ENCODE data around the gene LEUTX. TPM values are rescaled to one million over a fixed set of nuclear protein-coding genes. Genes with fewer than 3 reads are reported as not detected.
A peak's percentile ranks its signal among the peaks of the same experiment; 100 is the strongest.

LEUTX gene
- total RNA-seq, 1 donor from 2014 or later, result not detected

GRCh38 chr19:39818626-39819097 is 40.0 kb downstream of the LEUTX start:
- intact Hi-C loops (cut with DNase I), result no loop called here
- no peak for TF ChIP-seq CTCF (IDR thresholded peaks at IDR 0.05)
- DNase-seq (no peak), ATAC-seq (no peak)
- Histone ChIP-seq H3K27ac (no peak overlapping the region), H3K27me3 (no peaks in the 10 kb centered on the region), H3K9me3 (no peaks in the 10 kb centered on the region), H3K4me3 (no peak overlapping the region), H3K36me3 (peaks cover 5% of the 10 kb centered on the region), H3K4me1 (peaks cover 1% of the 10 kb centered on the region)

- Histone ChIP-seq H3K27me3 (no peaks in the 10 kb centered on the region), H3K27ac (no peak overlapping the region), H3K36me3 (peaks cover 5% of the 10 kb centered on the region), H3K4me1 (peaks cover 6% of the 10 kb centered on the region), H3K4me3 (no peak overlapping the region), H3K9me3 (no peaks in the 10 kb centered on the region)
- intact Hi-C loops (cut with DNase I), result no loop called here
- ATAC-seq (no peak), DNase-seq (no peak)
- no peak for TF ChIP-seq CTCF (IDR thresholded peaks at IDR 0.05)
Measured at GRCh38 chr19:39819786-39820185, 41.1 kb downstream of the LEUTX start.

- TF ChIP-seq CTCF (IDR thresholded peaks at IDR 0.05), result no peak
- Histone ChIP-seq H3K27me3 (no peaks in the 10 kb centered on the region), H3K4me3 (no peak overlapping the region), H3K4me1 (peaks cover 10% of the 10 kb centered on the region), H3K9me3 (no peaks in the 10 kb centered on the region), H3K27ac (no peak overlapping the region), H3K36me3 (peaks cover 8% of the 10 kb centered on the region)
- intact Hi-C loops (cut with DNase I), result no loop called here
- DNase-seq (no peak), ATAC-seq (no peak)
Measured at GRCh38 chr19:39820696-39821095, 42.0 kb downstream of the LEUTX start.

GRCh38 chr19:39823686-39824085 is 45.0 kb downstream of the LEUTX start:
- H3K4me1 ChIP-seq, result peaks cover 10% of the 10 kb centered on the region
- DNase-seq, result no peak
- peaks cover 32% of the 10 kb centered on the region for H3K36me3 ChIP-seq
- no peaks in the 10 kb centered on the region for H3K27me3 ChIP-seq
- intact Hi-C loops (cut with DNase I), result no loop called here
- ATAC-seq, result no peak
- H3K4me3 ChIP-seq, result peak overlapping the region; percentile 86
- no peaks in the 10 kb centered on the region for H3K9me3 ChIP-seq
- peak overlapping the region; percentile 76 for H3K27ac ChIP-seq
- no peak for TF ChIP-seq CTCF (IDR thresholded peaks at IDR 0.05)

GRCh38 chr19:39824143-39825092 is 45.8 kb downstream of the LEUTX start:
- Histone ChIP-seq H3K4me3 (peak overlapping the region; percentile 86), H3K27ac (peak overlapping the region; percentile 76), H3K27me3 (no peaks in the 10 kb centered on the region), H3K4me1 (peaks cover 10% of the 10 kb centered on the region), H3K9me3 (no peaks in the 10 kb centered on the region), H3K36me3 (peaks cover 38% of the 10 kb centered on the region)
- DNase-seq (peak; percentile 87), ATAC-seq (peak; percentile 97)
- TF ChIP-seq CTCF (IDR thresholded peaks at IDR 0.05), result no peak
- intact Hi-C loops (cut with DNase I), result no loop called here
